WTC11 (cell line): Measurements from ENCODE around the gene ATP11A. TPM values are rescaled to one million over a fixed set of nuclear protein-coding genes. Genes with fewer than 3 reads are reported as not detected.

Experiments used
- ATAC-seq: fragments of 200-7000 bp; cut with Tn5 transposase; 2 replicates; pipeline ENCODE4 v1.10.0; 2021; ENCODE audit warnings: mild to moderate bottlenecking, moderate library complexity
- CTCF ChIA-PET: fragments of 300-600 bp; sonication (Branson Sonifier 250); formaldehyde crosslinking; loops from one replicate; lab custom pipeline; 2021; ENCODE audit warnings: antibody characterized with exemption; lab: Charles Lee
- POLR2A ChIA-PET: fragments of 350-600 bp; sonication (Branson Sonifier 250); formaldehyde crosslinking; loops from one replicate; lab custom pipeline; 2021; ENCODE audit warnings: antibody characterized with exemption; lab: Charles Lee
- DNase-seq: peaks from one replicate; pipeline ENCODE4 v3.0.0; 2021; ENCODE audit warnings: low spot score
- H3K27ac Mint-ChIP-seq: 2 replicates; pipeline ENCODE4 v1.8.0; 2021; ENCODE audit warnings: mixed read lengths
- H3K27me3 Mint-ChIP-seq: 2 replicates; pipeline ENCODE4 v1.8.0; 2021; ENCODE audit warnings: low read depth, mild to moderate bottlenecking, moderate library complexity, mixed read lengths
- H3K36me3 Mint-ChIP-seq: 2 replicates; pipeline ENCODE4 v1.8.0; 2021; ENCODE audit warnings: mixed read lengths
- H3K4me1 Mint-ChIP-seq: 2 replicates; pipeline ENCODE4 v1.8.0; 2022; ENCODE audit warnings: mixed read lengths
- H3K4me3 Mint-ChIP-seq: 2 replicates; pipeline ENCODE4 v1.8.0; 2021; ENCODE audit warnings: mild to moderate bottlenecking, moderate library complexity, mixed read lengths
- H3K9me3 Mint-ChIP-seq: 2 replicates; pipeline ENCODE4 v1.8.0; 2021; ENCODE audit warnings: mixed read lengths
- E2F5 ChIP-seq: sonication (generic); formaldehyde crosslinking; IDR thresholded peaks from 2 replicates; pipeline ENCODE4 v1.8.1; 2022; ENCODE audit warnings: mild to moderate bottlenecking, moderate library complexity, missing genetic modification reagents
- ELF4 ChIP-seq: sonication (generic); formaldehyde crosslinking; IDR thresholded peaks from 2 replicates; pipeline ENCODE4 v1.8.1; 2022; ENCODE audit warnings: low read depth, mild to moderate bottlenecking, moderate library complexity, missing genetic modification reagents
- ETV6 ChIP-seq: sonication (generic); formaldehyde crosslinking; IDR thresholded peaks from 2 replicates; pipeline ENCODE4 v1.8.1; 2022; ENCODE audit warnings: mild to moderate bottlenecking, missing genetic modification reagents
- NFE2L1 ChIP-seq: sonication (generic); formaldehyde crosslinking; IDR thresholded peaks from 2 replicates; pipeline ENCODE4 v1.8.1; 2023; ENCODE audit warnings: missing genetic modification reagents
- OVOL2 ChIP-seq: fragments of 250-450 bp; sonication (Bioruptor Pico); IDR thresholded peaks from 2 replicates; pipeline ENCODE4 v1.9.0; 2021; ENCODE audit warnings: mild to moderate bottlenecking, borderline replicate concordance
- SMAD4 ChIP-seq: sonication (generic); formaldehyde crosslinking; IDR thresholded peaks from 2 replicates; pipeline ENCODE4 v1.8.0; 2022; ENCODE audit warnings: mild to moderate bottlenecking, missing genetic modification reagents
- SOX15 ChIP-seq: fragments of 250-450 bp; sonication (Bioruptor Pico); IDR thresholded peaks from 2 replicates; pipeline ENCODE4 v1.9.0; 2021; ENCODE audit warnings: mild to moderate bottlenecking
- SP1 ChIP-seq: sonication (generic); formaldehyde crosslinking; conservative IDR thresholded peaks from 2 replicates; pipeline ENCODE4 v1.8.1; 2022; ENCODE audit warnings: missing genetic modification reagents
- ZNF317 ChIP-seq: sonication (generic); formaldehyde crosslinking; IDR thresholded peaks from 2 replicates; pipeline ENCODE4 v1.8.1; 2023; ENCODE audit warnings: low read depth, mild to moderate bottlenecking, moderate library complexity, missing genetic modification reagents, borderline replicate concordance
- ZNF423 ChIP-seq: fragments of 250-450 bp; sonication (Bioruptor Pico); IDR thresholded peaks from 2 replicates; pipeline ENCODE4 v2.1.2; 2022; ENCODE audit warnings: mild to moderate bottlenecking, moderate library complexity
- ZNF425 ChIP-seq: fragments of 250-450 bp; sonication (Bioruptor Pico); conservative IDR thresholded peaks from 2 replicates; pipeline ENCODE4 v1.9.0; 2021; ENCODE audit warnings: mild to moderate bottlenecking
- ZSCAN18 ChIP-seq: fragments of 250-450 bp; sonication (Bioruptor Pico); IDR thresholded peaks from 2 replicates; pipeline ENCODE4 v2.1.2; 2022; ENCODE audit warnings: mild to moderate bottlenecking, moderate library complexity
- total RNA-seq: library from RNA; stranded (reverse); gene quantifications from 3 replicates; pipeline ENCODE4 v1.2.3, GENCODE V29; 2021
- TF ChIP-seq, protein P1 (sequence below): sonication (generic); formaldehyde crosslinking; conservative IDR thresholded peaks from 2 replicates; pipeline ENCODE4 v1.8.1; 2023; ENCODE audit warnings: mild to moderate bottlenecking, low read depth, missing genetic modification reagents, moderate library complexity

Gene ATP11A
- total RNA-seq, 1 experiment from 2014 or later, result 100 TPM

GRCh38 chr13:112647256-112647655 is 42.6 kb upstream of the ATP11A start (continued):
- TF ChIP-seq, protein P1, sequence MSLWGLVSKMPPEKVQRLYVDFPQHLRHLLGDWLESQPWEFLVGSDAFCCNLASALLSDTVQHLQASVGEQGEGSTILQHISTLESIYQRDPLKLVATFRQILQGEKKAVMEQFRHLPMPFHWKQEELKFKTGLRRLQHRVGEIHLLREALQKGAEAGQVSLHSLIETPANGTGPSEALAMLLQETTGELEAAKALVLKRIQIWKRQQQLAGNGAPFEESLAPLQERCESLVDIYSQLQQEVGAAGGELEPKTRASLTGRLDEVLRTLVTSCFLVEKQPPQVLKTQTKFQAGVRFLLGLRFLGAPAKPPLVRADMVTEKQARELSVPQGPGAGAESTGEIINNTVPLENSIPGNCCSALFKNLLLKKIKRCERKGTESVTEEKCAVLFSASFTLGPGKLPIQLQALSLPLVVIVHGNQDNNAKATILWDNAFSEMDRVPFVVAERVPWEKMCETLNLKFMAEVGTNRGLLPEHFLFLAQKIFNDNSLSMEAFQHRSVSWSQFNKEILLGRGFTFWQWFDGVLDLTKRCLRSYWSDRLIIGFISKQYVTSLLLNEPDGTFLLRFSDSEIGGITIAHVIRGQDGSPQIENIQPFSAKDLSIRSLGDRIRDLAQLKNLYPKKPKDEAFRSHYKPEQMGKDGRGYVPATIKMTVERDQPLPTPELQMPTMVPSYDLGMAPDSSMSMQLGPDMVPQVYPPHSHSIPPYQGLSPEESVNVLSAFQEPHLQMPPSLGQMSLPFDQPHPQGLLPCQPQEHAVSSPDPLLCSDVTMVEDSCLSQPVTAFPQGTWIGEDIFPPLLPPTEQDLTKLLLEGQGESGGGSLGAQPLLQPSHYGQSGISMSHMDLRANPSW (CRISPR knock-in tag), result no peak
- TF ChIP-seq E2F5 (CRISPR knock-in tag) (no peak), ZNF425 (CRISPR knock-in tag) (no peak)

- Mint-ChIP-seq H3K27ac (peak overlapping the region; percentile 28; the same call in 1 of the 2 replicates), H3K4me1 (peaks cover 7% of the 10 kb centered on the region), H3K27me3 (peaks cover 2% of the 10 kb centered on the region; the same call in 1 of the 2 replicates), H3K4me3 (no peak overlapping the region), H3K36me3 (no peaks in the 10 kb centered on the region), H3K9me3 (no peaks in the 10 kb centered on the region)
- ATAC-seq (no peak), DNase-seq (no peak)
- POLR2A ChIA-PET, result no interaction called here
- TF ChIP-seq SMAD4, result no peak
- TF ChIP-seq ZNF423 (CRISPR knock-in tag), result peak; percentile 78
- CTCF ChIA-PET, result interaction anchor here (1.8 kb wide), 1 partner anchor 11 kb away, joined by 6 read pairs; no protein-coding TSS in a partner anchor
Measured at GRCh38 chr13:112648101-112648500, 41.7 kb upstream of the ATP11A start.

DNA sequence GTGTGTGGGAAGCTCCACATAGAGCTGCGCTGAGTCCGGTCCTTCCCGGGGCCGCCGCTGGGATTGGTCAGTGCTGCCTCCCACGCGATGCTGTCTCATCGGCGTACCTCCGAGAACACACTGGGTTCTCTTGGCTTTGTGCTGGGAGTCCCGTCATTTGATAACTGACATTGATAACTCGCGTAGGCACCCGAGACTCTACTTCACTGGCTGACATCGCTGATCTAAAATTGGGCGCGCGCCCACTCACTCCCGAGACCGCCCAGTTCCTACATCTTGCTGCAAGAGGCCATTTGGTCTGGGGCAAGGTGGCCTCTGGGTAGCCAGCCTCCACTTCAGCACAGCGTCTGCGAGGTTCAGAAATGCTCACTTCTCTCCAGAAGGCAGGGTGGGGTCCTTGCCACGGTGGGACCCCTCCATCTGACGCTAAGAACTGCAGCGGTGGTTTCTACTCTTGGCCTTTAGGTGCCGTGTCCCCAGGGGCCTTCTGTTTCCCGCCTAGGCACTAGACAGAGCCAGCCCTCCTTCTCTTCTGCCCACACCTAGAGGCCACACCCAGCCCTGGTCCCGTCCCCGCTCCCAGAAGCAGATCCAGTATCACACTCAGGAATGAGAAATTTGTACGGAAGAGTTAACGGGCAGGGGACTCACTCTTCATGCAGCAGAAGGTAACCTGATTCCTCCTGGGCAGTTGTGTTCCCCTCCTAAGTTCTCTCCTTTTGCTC is 40.7 kb upstream of the ATP11A start:
- CTCF ChIA-PET, result interaction anchor here (0.7 kb wide), 1 partner anchor 74 kb away, joined by 3 read pairs; no protein-coding TSS in a partner anchor
- Mint-ChIP-seq H3K4me1 (peaks cover 7% of the 10 kb centered on the region), H3K9me3 (no peaks in the 10 kb centered on the region), H3K27ac (no peak overlapping the region), H3K4me3 (no peak overlapping the region), H3K36me3 (no peaks in the 10 kb centered on the region), H3K27me3 (peaks cover 2% of the 10 kb centered on the region; the same call in 1 of the 2 replicates)
- DNase-seq, result no peak
- POLR2A ChIA-PET, result no interaction called here
- no peak for ATAC-seq
- no peak for TF ChIP-seq ETV6
- no peak for TF ChIP-seq NFE2L1 (CRISPR knock-in tag)
- TF ChIP-seq SMAD4, result no peak
- TF ChIP-seq SP1 (CRISPR knock-in tag), result no peak
- TF ChIP-seq ZNF317, result no peak
- TF ChIP-seq ELF4, result no peak
- TF ChIP-seq ZNF425 (CRISPR knock-in tag), result no peak
- TF ChIP-seq SOX15 (CRISPR knock-in tag), result no peak
- no peak for TF ChIP-seq ZSCAN18
- TF ChIP-seq OVOL2 (CRISPR knock-in tag), result no peak
- TF ChIP-seq ZNF423 (CRISPR knock-in tag), result no peak
